Fibroblast of upper back skin (primary cell): Measurements from ENCODE around the gene PNMA3.
"Not testable (repeated sequence)": the region's sequence is repeated elsewhere in the genome, so short reads cannot be mapped to it uniquely, and the experiment has no call there.

Experiments
- DNase-seq: peaks from one replicate; pipeline ENCODE4 v3.0.0-alpha.2; 2013

Gene PNMA3

DNA sequence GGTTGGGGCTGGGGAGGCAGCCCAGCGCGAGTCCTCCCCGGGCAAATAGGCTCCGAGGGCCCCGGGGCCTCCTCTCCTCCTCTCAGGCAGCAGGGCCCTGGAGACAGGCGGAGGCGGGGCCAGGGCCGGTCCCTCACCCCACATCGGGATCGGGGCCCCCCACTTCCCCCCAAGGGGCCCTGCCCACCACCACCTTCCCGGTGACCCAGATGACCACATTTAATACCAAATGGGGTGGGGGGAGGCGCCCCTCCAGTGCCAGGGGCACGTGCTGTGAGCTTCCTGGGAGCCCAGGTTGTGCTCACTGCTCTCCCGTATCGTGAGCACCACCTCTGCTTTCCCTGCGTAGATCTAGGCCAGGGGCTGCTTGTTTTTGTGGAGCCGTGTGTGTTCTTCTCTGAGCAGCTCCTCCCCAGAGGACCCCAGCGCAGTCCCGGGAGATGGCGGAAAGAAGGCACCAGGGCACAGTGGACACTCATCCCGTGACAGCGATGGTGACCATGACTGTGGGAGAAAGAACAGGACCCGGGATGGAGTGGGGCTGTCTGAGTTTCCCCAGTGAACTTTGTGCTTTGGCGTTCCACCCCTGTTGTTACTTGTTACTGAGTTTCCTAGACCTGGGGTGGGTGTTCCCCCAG is 18.1 kb downstream of the PNMA3 start:
- DNase-seq: no peak

DNA sequence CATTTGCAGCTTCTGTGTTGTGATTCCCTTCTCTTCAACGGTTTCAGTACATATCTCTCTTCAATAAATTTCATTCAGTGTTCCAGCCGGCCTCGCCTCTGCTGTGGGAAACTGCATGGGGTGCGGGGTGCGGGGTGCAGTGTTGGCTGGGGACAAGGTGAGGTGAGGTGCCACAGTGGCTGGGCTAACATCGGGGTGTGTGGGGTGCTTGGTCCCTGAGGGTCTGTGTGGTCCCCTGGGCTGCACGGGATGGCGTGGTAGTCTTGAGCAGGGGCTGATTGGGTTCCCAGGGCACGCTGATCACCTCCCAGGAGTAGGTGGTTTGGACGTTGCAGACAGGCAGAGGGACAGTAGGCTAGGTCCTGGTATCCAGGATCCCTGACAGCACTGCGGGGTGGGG is 18.7 kb downstream of the PNMA3 start:
- DNase-seq: no peak

DNA sequence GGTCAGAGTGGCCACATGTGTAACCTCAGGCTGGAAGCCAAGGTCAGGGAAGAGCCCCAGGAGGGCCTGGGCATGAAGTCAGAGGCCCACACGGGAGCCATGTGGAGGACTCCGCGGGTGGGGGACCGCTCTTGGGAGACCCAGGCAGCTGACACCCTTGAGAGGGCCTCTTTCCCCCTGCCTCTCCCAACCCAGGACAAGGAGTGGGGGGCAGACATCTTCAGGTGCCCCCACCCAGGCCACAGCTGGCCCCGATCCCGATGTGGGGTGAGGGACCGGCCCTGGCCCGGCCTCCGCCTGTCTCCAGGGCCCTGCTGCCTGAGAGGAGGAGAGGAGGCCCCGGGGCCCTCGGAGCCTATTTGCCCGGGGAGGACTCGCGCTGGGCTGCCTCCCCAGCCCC is 19.1 kb downstream of the PNMA3 start:
- DNase-seq: no peak

DNA sequence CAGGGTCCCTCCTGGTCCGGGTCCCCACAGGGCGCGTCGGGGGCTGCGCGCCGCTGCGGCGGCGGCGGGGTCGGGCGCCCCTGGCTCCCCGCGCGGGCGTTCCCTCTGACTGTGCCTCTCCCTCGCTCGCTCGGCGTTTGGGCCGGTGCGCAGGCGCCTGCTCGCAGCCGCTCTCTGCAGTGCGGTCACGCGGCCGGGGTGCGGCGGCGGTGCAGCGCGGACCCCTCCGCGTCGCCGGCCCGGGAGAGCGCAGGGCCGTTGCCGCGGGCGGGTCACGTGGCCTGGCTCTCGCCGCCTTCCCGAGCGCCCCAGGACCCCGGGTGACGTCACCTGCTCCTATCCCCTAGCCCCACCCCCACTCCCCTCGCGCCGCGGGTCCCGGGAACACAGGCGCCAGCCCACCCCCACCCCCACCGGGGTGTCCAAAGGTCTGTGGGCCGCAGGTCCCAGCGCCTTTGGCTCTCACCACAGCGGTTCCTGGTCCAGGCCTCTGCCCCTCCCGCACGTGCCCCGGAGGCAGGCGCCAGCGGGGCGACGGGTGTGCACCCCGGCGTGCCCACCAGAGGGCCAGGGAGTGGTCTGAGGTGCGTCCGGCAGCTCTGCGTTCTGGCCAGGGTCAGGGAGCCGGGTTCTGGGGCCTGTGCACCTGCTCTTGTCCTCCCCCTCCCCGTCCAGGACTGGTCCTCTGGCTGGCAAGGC is 21.3 kb downstream of the PNMA3 start:
- DNase-seq: not testable (repeated sequence)

DNA sequence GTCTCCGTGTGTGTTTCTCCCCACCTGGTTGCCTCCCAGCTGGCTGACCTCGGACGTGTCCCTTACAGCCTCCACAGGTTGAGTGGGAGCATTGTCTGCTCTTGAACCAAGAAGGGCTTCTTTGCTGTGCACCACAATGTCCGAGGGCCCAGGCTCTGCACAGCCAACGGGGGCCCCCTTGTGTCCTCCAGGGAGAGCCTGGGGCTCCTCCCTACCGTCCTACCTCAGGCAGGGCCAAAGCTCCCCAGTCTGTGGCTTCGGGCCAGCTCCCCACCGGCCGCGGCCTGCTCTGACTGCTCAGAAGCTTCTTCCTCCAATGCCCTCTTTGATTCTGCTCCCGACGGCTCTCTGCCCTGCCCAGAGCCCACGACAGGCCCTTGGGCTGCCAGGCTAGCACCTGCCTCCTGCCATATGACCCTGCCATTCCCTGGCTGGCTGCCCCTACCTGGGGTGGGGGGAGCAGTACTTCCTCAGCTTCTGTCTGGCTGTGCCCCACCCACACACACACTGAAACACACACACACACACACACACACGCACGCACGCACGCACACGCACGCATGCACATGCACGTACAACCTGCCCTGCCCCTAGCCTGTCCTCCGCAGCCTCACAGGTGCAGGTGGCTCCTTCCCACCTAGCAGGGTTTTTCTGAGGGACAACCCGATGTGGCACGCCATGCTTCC is 27.1 kb downstream of the PNMA3 start:
- not testable (repeated sequence) for DNase-seq

DNA sequence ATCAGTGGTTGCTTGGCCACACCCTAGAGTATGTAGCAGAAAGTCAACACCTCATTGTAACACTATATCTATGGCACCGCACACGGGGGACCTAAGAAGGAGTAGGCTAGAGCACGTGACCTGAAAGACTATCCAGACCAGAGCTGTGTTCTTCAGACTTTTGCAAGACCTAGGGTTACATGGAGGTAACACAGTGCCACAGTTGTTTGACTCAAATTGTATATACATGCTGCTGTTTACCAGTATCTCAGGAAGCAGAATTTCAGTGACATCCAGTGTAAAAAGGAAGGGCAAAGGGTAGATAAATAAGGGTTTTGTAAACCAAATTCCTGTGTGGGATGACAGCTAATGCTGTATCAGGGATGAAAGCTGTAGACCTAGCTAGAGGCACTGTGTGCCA is 46.1 kb downstream of the PNMA3 start:
- no peak for DNase-seq

DNA sequence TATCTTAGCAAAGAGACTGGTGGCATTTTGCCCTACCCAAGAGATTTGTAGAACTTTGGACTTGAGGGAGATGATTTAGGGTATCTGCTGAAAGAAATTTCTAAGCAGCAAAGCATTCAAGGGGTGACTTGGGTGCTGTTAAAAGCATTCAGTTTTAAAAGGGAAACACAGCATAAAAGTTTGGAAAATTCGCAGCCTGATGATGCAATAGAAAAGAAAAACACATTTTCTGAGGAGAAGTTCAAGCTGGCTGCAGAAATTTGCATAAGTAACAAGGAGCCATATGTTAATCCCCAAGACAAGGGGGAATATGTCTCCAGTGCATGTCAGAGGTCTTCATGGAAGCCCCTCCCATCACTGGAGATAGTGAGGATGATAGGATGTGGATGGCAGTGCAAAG is 48.7 kb downstream of the PNMA3 start:
- DNase-seq: not testable (repeated sequence)

DNA sequence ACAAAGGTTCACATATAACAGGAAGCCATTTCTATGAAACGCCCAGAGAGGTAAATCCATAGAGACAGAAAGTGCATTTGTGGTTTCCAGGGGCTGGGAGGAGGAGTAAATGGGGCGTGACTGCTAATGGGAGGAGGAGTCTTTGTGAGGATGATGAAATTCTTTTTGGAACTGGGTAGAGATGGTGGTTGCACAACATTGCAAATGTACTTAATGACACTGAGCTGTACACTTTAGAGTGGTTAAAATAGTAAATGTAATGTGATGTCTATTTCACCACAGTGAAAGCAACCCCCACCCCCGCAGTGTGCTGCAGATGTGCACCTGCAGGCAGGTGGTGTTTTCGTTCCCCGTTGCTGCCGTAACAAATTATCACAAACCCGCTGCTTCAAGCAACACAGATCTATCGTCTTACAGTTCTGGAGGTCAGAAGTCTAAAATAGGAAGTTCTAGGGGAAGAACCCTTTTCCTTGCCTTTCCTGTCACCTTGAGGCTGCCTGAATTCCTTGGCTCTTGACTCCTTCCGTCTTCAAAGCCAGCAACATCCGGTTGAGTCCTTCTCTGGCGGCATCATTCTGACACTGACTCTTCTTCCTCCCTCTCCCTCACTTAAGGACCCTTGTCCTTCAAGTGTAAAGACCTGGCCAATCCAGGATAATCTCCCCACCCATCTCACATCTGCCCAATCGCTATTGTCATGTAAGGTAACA is 50.0 kb downstream of the PNMA3 start:
- DNase-seq: not testable (repeated sequence)
